HG03097 (cell line): ENCODE data around the gene PARD3B.

Source experiments
- ATAC-seq: cut with Tn5 transposase; IDR thresholded peaks from one replicate; pipeline ENCODE4 v1.9.1; 2021; ENCODE audit not compliant: unreplicated experiment, low FRiP score

The PARD3B gene

GRCh38 chr2:205564346-205565141, 1019.3 kb downstream of the PARD3B start:
- no peak for ATAC-seq

- ATAC-seq, result no peak
Observed at GRCh38 chr2:205565142-205565522, 1019.9 kb downstream of the PARD3B start.

- ATAC-seq, result no peak
Observed at GRCh38 chr2:205566606-205567168, 1021.4 kb downstream of the PARD3B start.

- no peak for ATAC-seq
Observed at GRCh38 chr2:205568620-205569019, 1023.3 kb downstream of the PARD3B start.

GRCh38 chr2:205570648-205571047, 1025.4 kb downstream of the PARD3B start:
- no peak for ATAC-seq

- no peak for ATAC-seq
Observed at GRCh38 chr2:205571360-205571959, 1026.2 kb downstream of the PARD3B start.

- no peak for ATAC-seq
Observed at GRCh38 chr2:205574001-205574400, 1028.7 kb downstream of the PARD3B start.

GRCh38 chr2:205579335-205579734, 1034.1 kb downstream of the PARD3B start:
- ATAC-seq, result no peak

GRCh38 chr2:205580212-205580987, 1035.1 kb downstream of the PARD3B start:
- ATAC-seq, result no peak

GRCh38 chr2:205582366-205582765, 1037.1 kb downstream of the PARD3B start:
- ATAC-seq, result no peak

GRCh38 chr2:205585449-205586383, 1040.4 kb downstream of the PARD3B start:
- no peak for ATAC-seq

- ATAC-seq, result no peak
Observed at GRCh38 chr2:205586626-205587025, 1041.4 kb downstream of the PARD3B start.

GRCh38 chr2:205589479-205589878, 1044.2 kb downstream of the PARD3B start:
- ATAC-seq, result no peak

GRCh38 chr2:205590759-205591158, 1045.5 kb downstream of the PARD3B start:
- no peak for ATAC-seq

- no peak for ATAC-seq
Observed at GRCh38 chr2:205593891-205594290, 1048.6 kb downstream of the PARD3B start.

GRCh38 chr2:205596581-205596980, 1051.3 kb downstream of the PARD3B start:
- ATAC-seq, result no peak

- no peak for ATAC-seq
Observed at GRCh38 chr2:205605638-205606304, 1060.5 kb downstream of the PARD3B start.

- ATAC-seq, result no peak
Observed at GRCh38 chr2:205607146-205607545, 1061.9 kb downstream of the PARD3B start.

- ATAC-seq, result no peak
Observed at GRCh38 chr2:205609113-205609512, 1063.8 kb downstream of the PARD3B start.

GRCh38 chr2:205610437-205610836, 1065.2 kb downstream of the PARD3B start:
- no peak for ATAC-seq
